ENCODE measurements around the gene INTS12.

DNA sequence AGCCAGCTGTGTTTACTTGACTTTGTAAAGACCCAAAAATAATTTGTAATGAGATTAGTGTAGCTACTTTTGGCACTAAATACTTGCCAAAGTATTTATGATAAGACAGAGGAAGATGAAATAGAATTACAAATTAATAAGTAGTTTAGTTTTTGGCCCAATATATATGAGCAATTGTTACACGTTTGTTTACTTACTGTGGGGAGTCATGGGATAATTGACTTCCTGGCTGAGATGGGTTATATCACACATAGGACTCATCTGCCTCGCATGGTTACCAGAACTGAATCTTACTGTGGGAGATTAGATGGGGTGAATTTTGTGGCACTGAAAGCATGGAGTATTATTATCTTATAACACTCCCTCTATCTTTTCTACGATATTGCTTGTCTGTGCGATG lies 66.6 kb downstream of the INTS12 start:
- TF ChIP-seq CTCF (IDR thresholded peaks at IDR 0.05) (no peak), POLR2A (IDR thresholded peaks at IDR 0.05) (no peak)

Measured in esophagus squamous epithelium (tissue), 4 donors.